Thoracic aorta (tissue), 2 donors: ENCODE measurements around the gene WDR44. TPM values are rescaled to one million over a fixed set of nuclear protein-coding genes. Genes with fewer than 3 reads are reported as not detected.

Experiments used
- ATAC-seq: fragments of 150-250 bp; one replicate; pipeline ENCODE4 v1.8.0; 2017; ENCODE audit warnings: low read depth; ENCODE audit not compliant: insufficient number of reproducible peaks, low FRiP score
- DNase-seq: peaks from one replicate; pipeline ENCODE4 v3.0.0-alpha.2; 2020; ENCODE audit warnings: low spot score
- H3K27ac ChIP-seq, 2 donors: fragments of 200-600 bp; sonication (generic); 1 replicate in 1 of 2; 2 replicates in 1 of 2; pipeline ENCODE4 v1.5.1; 2016; ENCODE audit warnings: mild to moderate bottlenecking in 2 of 2, moderate library complexity in 2 of 2
- H3K27me3 ChIP-seq: fragments of 200-600 bp; sonication (generic); replicated peaks from 2 replicates; pipeline ENCODE4 v1.6.0; 2016; ENCODE audit warnings: mild to moderate bottlenecking; ENCODE audit not compliant: insufficient read depth
- H3K36me3 ChIP-seq: fragments of 200-600 bp; sonication (generic); one replicate; pipeline ENCODE4 v1.5.1; 2016
- H3K4me1 ChIP-seq, 2 donors: fragments of 200-600 bp; sonication (generic); 1 replicate in 1 of 2; 2 replicates in 1 of 2; pipeline versions ENCODE4 v1.5.1 to v1.6.0; 2016; ENCODE audit warnings: low read depth in 2 of 2, mild to moderate bottlenecking in 1 of 2; ENCODE audit not compliant: control insufficient read depth in 1 of 2
- H3K4me3 ChIP-seq: fragments of 200-600 bp; sonication (generic); 2 replicates; pipeline ENCODE4 v1.5.1; 2016; ENCODE audit warnings: mild to moderate bottlenecking
- H3K9me3 ChIP-seq: fragments of 200-600 bp; sonication (generic); 2 replicates; pipeline ENCODE4 v1.5.1; 2016
- CTCF ChIP-seq: fragments of 200-600 bp; sonication (generic); IDR thresholded peaks from one replicate; pipeline ENCODE4 v1.5.1; 2019; ENCODE audit warnings: antibody characterized with exemption
- total RNA-seq, 2 donors: library from RNA; depleted of rRNA; stranded (reverse); fragments of >200 nt; gene quantifications; one replicate each; pipeline versions ENCODE4 v1.1.0 to v1.2.3, GENCODE V29; 2016

The WDR44 gene
- total RNA-seq, 2 donors from 2014 or later = 15.2 to 19.0 TPM

GRCh38 chrX:118360429-118361125 is 14.7 kb downstream of the WDR44 start:
- no peak overlapping the region for H3K4me3 ChIP-seq
- H3K36me3 ChIP-seq = no peaks in the 10 kb centered on the region
- no peak for TF ChIP-seq CTCF
- peaks cover 0 to 13% of the 10 kb centered on the region in 2 donors for H3K4me1 ChIP-seq
- H3K27ac ChIP-seq = no peak overlapping the region
- ATAC-seq = no peak
- no peaks in the 10 kb centered on the region for H3K9me3 ChIP-seq
- H3K27me3 ChIP-seq = no peaks in the 10 kb centered on the region
- DNase-seq = no peak

- Histone ChIP-seq H3K36me3 (no peaks in the 10 kb centered on the region), H3K27ac (no peak overlapping the region), H3K4me1 (peaks cover 0 to 4% of the 10 kb centered on the region in 2 donors), H3K4me3 (no peak overlapping the region), H3K9me3 (no peaks in the 10 kb centered on the region), H3K27me3 (no peaks in the 10 kb centered on the region)
- ATAC-seq (no peak), DNase-seq (no peak)
- TF ChIP-seq CTCF = no peak
Measured at GRCh38 chrX:118364261-118364660, 18.4 kb downstream of the WDR44 start.

- H3K27me3 ChIP-seq = no peaks in the 10 kb centered on the region
- no peak overlapping the region for H3K27ac ChIP-seq
- no peak overlapping the region for H3K4me3 ChIP-seq
- no peak for ATAC-seq
- H3K36me3 ChIP-seq = no peaks in the 10 kb centered on the region
- no peaks in the 10 kb centered on the region for H3K9me3 ChIP-seq
- no peak for TF ChIP-seq CTCF
- DNase-seq = no peak
- no peaks in the 10 kb centered on the region for H3K4me1 ChIP-seq
Measured at GRCh38 chrX:118367338-118367737, 21.4 kb downstream of the WDR44 start.

DNA sequence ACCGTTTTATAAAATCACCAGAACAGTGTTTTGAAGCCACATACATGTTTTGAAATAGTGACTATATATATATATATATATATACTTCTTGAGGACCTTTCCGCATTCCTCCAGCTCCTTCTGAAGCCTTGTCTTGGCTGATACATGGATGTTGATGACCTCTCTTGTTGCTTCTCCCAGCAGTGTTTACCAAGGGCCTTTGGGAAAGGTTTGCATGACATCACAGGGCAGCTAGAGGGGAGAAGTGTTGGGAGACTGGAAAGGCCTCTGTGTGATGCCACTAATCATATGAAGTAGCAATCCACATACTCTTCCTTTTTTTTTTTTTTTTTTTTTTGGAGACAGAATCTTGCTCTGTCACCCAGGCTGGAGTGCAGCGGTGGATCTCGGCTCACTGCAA is 22.5 kb downstream of the WDR44 start:
- Histone ChIP-seq H3K27me3 (no peaks in the 10 kb centered on the region), H3K27ac (no peak overlapping the region), H3K4me1 (no peaks in the 10 kb centered on the region), H3K4me3 (no peak overlapping the region), H3K9me3 (no peaks in the 10 kb centered on the region), H3K36me3 (no peaks in the 10 kb centered on the region)
- no peak for DNase-seq
- TF ChIP-seq CTCF = no peak
- no peak for ATAC-seq

GRCh38 chrX:118370921-118371624 is 25.2 kb downstream of the WDR44 start:
- ATAC-seq = no peak
- no peaks in the 10 kb centered on the region for H3K9me3 ChIP-seq
- H3K4me1 ChIP-seq = peaks cover 0 to 4% of the 10 kb centered on the region in 2 donors
- no peak for TF ChIP-seq CTCF
- H3K27me3 ChIP-seq = no peaks in the 10 kb centered on the region
- no peaks in the 10 kb centered on the region for H3K36me3 ChIP-seq
- no peak overlapping the region for H3K27ac ChIP-seq
- no peak for DNase-seq
- no peak overlapping the region for H3K4me3 ChIP-seq
